ENCODE results near the gene ANKH. TPM values are rescaled to one million over a fixed set of nuclear protein-coding genes. Genes with fewer than 3 reads are reported as not detected.

The ANKH gene
- total RNA-seq, 1 donor from 2014 or later = 10.3 TPM

DNA sequence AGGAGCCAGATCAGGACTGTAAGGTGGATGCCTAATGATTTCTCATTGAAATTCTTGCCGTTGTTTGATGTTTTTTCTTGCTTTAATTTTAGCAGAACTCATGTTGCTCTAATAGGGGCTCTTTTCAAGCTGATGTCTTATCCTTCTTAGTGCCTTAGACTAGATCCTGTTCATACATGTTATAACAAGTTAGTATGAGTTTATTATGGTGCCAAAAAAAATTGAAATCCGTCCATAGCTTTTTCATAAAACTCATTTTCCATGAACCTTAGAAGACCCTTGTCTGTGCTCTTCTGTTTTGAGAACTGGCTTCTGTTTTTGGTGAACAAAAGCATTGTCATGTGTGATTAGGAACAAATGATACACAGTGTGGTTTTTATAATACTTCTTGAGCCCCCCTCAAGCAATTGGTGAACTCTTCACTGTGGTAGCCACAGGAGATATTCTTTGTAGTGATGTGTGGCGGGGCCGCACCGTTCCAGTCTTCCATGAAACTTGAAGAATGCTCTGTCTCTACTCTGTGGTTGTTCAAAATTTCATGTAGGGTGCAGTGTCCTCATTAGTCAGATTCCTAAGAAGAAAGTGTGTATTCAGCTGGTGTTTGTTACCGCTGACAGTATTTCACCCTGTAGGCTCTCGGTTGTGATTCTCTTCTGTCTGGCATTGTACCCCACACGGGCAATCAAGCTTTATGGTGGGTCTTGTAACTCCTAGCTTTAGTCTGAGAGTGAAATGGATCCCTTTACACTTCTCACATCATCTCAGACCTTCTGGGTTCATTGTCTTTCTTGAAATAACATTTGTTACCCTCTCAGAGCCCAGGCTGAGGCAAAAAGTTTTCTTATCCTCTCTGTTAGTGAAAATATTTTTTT is 196.4 kb downstream of the ANKH start:
- DNase-seq (ENCODE audit: low read depth) = no peak
- TF ChIP-seq, protein P1, sequence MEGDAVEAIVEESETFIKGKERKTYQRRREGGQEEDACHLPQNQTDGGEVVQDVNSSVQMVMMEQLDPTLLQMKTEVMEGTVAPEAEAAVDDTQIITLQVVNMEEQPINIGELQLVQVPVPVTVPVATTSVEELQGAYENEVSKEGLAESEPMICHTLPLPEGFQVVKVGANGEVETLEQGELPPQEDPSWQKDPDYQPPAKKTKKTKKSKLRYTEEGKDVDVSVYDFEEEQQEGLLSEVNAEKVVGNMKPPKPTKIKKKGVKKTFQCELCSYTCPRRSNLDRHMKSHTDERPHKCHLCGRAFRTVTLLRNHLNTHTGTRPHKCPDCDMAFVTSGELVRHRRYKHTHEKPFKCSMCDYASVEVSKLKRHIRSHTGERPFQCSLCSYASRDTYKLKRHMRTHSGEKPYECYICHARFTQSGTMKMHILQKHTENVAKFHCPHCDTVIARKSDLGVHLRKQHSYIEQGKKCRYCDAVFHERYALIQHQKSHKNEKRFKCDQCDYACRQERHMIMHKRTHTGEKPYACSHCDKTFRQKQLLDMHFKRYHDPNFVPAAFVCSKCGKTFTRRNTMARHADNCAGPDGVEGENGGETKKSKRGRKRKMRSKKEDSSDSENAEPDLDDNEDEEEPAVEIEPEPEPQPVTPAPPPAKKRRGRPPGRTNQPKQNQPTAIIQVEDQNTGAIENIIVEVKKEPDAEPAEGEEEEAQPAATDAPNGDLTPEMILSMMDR (conservative IDR thresholded peaks at IDR 0.05; ENCODE audit: low read depth, low read length) = no peak
- H3K4me3 ChIP-seq (ENCODE audit: low read depth, low read length) = no peak overlapping the region

DNA sequence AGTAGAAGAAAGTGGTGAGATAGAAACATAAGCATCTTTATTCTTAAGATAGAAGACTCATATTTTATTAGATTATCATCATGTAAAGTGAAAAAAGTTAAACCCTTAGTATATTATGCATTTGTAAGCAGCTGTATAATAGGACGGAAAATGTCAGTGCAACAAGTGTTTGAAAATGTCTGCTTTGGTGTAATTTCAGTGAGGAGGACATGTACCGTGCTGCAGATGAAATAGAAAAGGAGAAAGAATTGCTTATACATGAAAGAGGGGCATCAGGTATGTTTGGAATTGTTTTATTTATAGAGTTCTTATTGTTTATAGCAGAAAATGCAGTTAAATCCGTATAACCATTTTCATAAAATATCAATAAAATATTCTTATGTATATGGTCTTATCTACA is 198.1 kb downstream of the ANKH start:
- no peak for DNase-seq (ENCODE audit: low read depth)
- H3K4me3 ChIP-seq (ENCODE audit: low read depth, low read length) = no peak overlapping the region
- TF ChIP-seq, protein P1 (conservative IDR thresholded peaks at IDR 0.05; ENCODE audit: low read depth, low read length) = no peak

DNA sequence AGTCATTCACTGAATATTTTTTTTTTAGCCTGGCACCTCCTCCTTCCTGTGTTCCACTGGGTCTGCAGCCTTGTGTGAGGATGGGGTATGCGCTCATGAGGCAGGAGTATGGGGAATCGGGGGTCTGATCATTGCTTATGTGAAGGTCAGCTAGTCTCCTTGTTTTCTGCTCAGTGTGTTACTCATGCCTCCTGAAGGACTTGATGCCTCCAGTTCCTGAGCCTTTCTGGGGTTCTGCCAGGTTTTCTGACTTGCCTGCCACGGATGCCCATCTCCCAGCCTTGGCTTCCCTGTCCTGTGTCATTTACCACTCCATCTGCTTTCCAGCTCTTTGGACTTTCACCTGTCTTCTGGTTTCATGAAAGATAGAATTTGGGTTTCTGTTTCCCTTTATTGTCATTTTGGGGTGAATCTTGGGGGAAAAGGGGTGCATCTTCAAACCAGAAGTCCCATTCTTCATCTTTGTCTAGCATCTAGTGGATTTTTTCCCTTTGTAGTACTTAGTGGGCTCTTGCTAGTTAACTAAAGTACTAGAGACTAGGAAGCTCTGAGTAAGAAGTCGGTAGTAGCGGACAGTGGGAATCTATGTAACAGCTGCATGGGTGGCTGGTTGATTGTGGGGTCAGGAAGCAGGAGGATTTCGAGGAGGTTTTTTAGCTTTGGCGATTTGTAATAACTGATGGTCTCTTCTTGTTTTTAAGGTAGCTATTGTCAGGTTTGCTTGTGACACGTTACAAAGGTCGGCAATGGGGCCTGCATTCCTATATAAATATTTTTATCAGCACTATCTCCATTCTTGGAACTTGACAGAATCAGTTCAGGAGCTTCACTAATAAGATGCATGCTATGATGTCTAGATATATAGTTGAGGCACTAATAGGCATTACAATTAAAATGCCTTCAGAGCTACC is 198.8 kb downstream of the ANKH start:
- TF ChIP-seq, protein P1 (conservative IDR thresholded peaks at IDR 0.05; ENCODE audit: low read depth, low read length) = no peak
- H3K4me3 ChIP-seq (ENCODE audit: low read depth, low read length) = no peak overlapping the region
- no peak for DNase-seq (ENCODE audit: low read depth)

DNA sequence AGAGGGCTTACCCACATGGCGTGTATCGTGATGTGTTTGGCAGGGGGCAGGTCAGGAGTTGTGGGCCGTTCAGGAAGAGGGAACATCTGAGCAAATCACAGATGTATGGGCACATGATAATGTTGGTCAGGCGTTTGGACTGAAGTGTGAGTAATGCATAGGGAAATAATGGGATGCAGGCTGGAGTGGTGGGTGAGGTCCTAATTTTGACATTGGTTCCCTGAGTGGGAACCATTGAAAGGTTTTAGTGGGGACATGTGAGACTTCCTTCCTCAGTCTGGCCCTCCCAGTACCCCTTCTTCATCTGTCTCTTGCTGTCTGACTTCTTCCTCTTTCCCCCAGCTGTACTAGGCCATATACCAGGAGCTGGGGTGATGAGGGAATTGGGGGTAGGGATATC is 199.5 kb downstream of the ANKH start:
- DNase-seq (ENCODE audit: low read depth) = no peak
- H3K4me3 ChIP-seq (ENCODE audit: low read depth, low read length) = no peak overlapping the region
- TF ChIP-seq, protein P1 (conservative IDR thresholded peaks at IDR 0.05; ENCODE audit: low read depth, low read length) = no peak

DNA sequence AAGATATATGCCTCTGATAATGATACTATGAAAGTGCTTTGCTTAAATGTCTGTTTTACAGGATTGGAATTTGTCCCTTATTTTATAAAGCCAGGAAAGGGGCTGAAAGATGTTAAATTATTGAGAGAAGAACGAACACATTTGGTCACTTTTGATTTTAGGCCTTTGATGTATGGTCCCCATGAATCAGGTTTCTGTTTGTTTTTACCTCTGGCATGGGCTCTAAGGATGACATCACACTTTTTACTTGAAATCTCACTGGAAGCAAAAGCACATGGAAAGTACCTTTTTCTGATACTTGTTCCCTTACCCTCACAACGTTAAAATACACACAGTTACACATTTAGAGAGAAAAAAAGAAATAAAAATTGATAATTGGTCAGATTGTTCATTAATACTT is 200.2 kb downstream of the ANKH start:
- DNase-seq (ENCODE audit: low read depth) = no peak
- H3K4me3 ChIP-seq (ENCODE audit: low read depth, low read length) = no peak overlapping the region
- TF ChIP-seq, protein P1 (conservative IDR thresholded peaks at IDR 0.05; ENCODE audit: low read depth, low read length) = no peak

DNA sequence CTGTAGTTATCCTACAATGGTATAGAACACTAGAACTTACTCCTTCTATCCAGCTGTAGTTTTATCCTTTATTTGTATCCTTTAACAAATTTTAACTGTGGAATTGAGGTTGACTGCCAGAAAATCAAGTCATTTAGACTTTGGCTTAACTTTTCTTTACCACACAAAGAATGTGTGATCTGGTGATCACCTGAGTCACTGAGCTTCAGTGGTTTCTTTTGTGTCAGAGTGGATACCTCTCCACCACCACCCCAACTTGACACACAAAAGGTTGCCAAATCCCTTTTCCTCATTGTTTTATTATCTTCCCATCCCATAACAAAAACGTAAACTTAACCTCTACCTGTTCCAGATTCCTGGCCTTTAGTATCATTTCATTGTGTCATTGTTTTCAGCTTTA is 201.6 kb downstream of the ANKH start:
- DNase-seq (ENCODE audit: low read depth) = no peak
- TF ChIP-seq, protein P1 (conservative IDR thresholded peaks at IDR 0.05; ENCODE audit: low read depth, low read length) = no peak
- H3K4me3 ChIP-seq (ENCODE audit: low read depth, low read length) = no peak overlapping the region

Data from epithelial cell of proximal tubule (primary cell).